ENCODE measurements around the gene DENND6B.
A peak's percentile ranks its signal among the peaks of the same experiment; 100 is the strongest.

DENND6B gene

GRCh38 chr22:50302564-50302963 is 24.2 kb downstream of the DENND6B start:
- no peak for TF ChIP-seq CTCF (IDR thresholded peaks at IDR 0.05; ENCODE audit: low read depth, low read length, missing control alignments)
- H3K4me3 ChIP-seq (replicated peaks; ENCODE audit: low read depth, low read length): 0 out of 2 replicates have a peak overlapping the region, but pooled peaks have one; percentile 88
- no peak for DNase-seq (ENCODE audit: extremely low read depth, low read depth)

- TF ChIP-seq CTCF (IDR thresholded peaks at IDR 0.05; ENCODE audit: low read depth, low read length, missing control alignments): no peak
- DNase-seq (ENCODE audit: extremely low read depth, low read depth): no peak
- peak overlapping the region; percentile 31; the same call in 1 of the 2 replicates for H3K4me3 ChIP-seq (replicated peaks; ENCODE audit: low read depth, low read length)
Measured at GRCh38 chr22:50302041-50302541, 24.7 kb downstream of the DENND6B start.

GRCh38 chr22:50301581-50301991 is 25.2 kb downstream of the DENND6B start:
- peak overlapping the region; percentile 31; the same call in 1 of the 2 replicates for H3K4me3 ChIP-seq (replicated peaks; ENCODE audit: low read depth, low read length)
- no peak for DNase-seq (ENCODE audit: extremely low read depth, low read depth)
- TF ChIP-seq CTCF (IDR thresholded peaks at IDR 0.05; ENCODE audit: low read depth, low read length, missing control alignments): no peak

- peak overlapping the region; percentile 31 for H3K4me3 ChIP-seq (replicated peaks; ENCODE audit: low read depth, low read length)
Measured at GRCh38 chr22:50300620-50301257, 26.1 kb downstream of the DENND6B start.

GRCh38 chr22:50299785-50300619 is 26.8 kb downstream of the DENND6B start:
- H3K4me3 ChIP-seq (replicated peaks; ENCODE audit: low read depth, low read length): peak overlapping the region; percentile 31
- TF ChIP-seq CTCF (IDR thresholded peaks at IDR 0.05; ENCODE audit: low read depth, low read length, missing control alignments): no peak
- DNase-seq (ENCODE audit: extremely low read depth, low read depth): no peak

More at GRCh38 chr22:50300620-50301257, 26.1 kb downstream of the DENND6B start:
- no peak for TF ChIP-seq CTCF (IDR thresholded peaks at IDR 0.05; ENCODE audit: low read depth, low read length, missing control alignments)
- DNase-seq (ENCODE audit: extremely low read depth, low read depth): no peak

- no peak for TF ChIP-seq CTCF (IDR thresholded peaks at IDR 0.05; ENCODE audit: low read depth, low read length, missing control alignments)
- DNase-seq (ENCODE audit: extremely low read depth, low read depth): no peak
- peak overlapping the region; percentile 31 for H3K4me3 ChIP-seq (replicated peaks; ENCODE audit: low read depth, low read length)
Measured at GRCh38 chr22:50298937-50299784, 27.7 kb downstream of the DENND6B start.

All from HFF-Myc (cell line).